Esophagus squamous epithelium (tissue), 4 donors: ENCODE measurements around the gene ZNF672.

Experiments
- CTCF ChIP-seq, 6 experiments: fragments of 450-650 bp in 4 of 6; fragments of 200-600 bp in 2 of 6; sonication (generic) in 2 of 6; IDR thresholded peaks; one replicate each; pipeline ENCODE4 v1.5.1; 2016 to 2019; ENCODE audit warnings: antibody characterized with exemption in 6 of 6, mild to moderate bottlenecking in 4 of 6, moderate library complexity in 4 of 6
- POLR2A ChIP-seq, 4 donors: fragments of 450-650 bp; IDR thresholded peaks; one replicate each; pipeline ENCODE4 v1.6.1; 2017; ENCODE audit warnings: antibody characterized with exemption in 4 of 4, mild to moderate bottlenecking in 4 of 4, moderate library complexity in 3 of 4

GRCh38 chr1:248857201-248857600 lies 19.2 kb downstream of the ZNF672 start:
- TF ChIP-seq CTCF (IDR thresholded peaks at IDR 0.05) (no peak), POLR2A (IDR thresholded peaks at IDR 0.05) (no peak)
